NOMO-1 (cell line): ENCODE data around the gene C1QL1.

Source experiments
- DNase-seq, 2 experiments: peaks; one replicate each; lab custom pipeline; 2025; ENCODE audit not compliant: unreplicated experiment in 2 of 2; lab: John Stamatoyannopoulos, UW

C1QL1 gene

GRCh38 chr17:44932096-44932786, 35.9 kb downstream of the C1QL1 start:
- DNase-seq: no peak

GRCh38 chr17:44931376-44931775, 36.7 kb downstream of the C1QL1 start:
- DNase-seq: no peak

GRCh38 chr17:44930667-44931066, 37.4 kb downstream of the C1QL1 start:
- DNase-seq: no peak

- DNase-seq: no peak
Measured at GRCh38 chr17:44928950-44929720, 39.0 kb downstream of the C1QL1 start.

GRCh38 chr17:44928136-44928535, 40.0 kb downstream of the C1QL1 start:
- DNase-seq: no peak

GRCh38 chr17:44927696-44928095, 40.4 kb downstream of the C1QL1 start:
- no peak for DNase-seq

- DNase-seq: no peak
Measured at GRCh38 chr17:44926821-44927525, 41.1 kb downstream of the C1QL1 start.

- DNase-seq: no peak
Measured at GRCh38 chr17:44925731-44926697, 42.1 kb downstream of the C1QL1 start.

- no peak for DNase-seq
Measured at GRCh38 chr17:44924107-44924544, 44.0 kb downstream of the C1QL1 start.

GRCh38 chr17:44922746-44923470, 45.2 kb downstream of the C1QL1 start:
- DNase-seq: no peak

- DNase-seq: no peak
Measured at GRCh38 chr17:44922136-44922535, 46.0 kb downstream of the C1QL1 start.

- no peak for DNase-seq
Measured at GRCh38 chr17:44921122-44921882, 46.8 kb downstream of the C1QL1 start.

- DNase-seq: no peak
Measured at GRCh38 chr17:44920565-44920940, 47.5 kb downstream of the C1QL1 start.

- peak; percentile 43 to 68 for DNase-seq
Measured at GRCh38 chr17:44919885-44920564, 48.1 kb downstream of the C1QL1 start.

GRCh38 chr17:44919411-44919810, 48.7 kb downstream of the C1QL1 start:
- DNase-seq: no peak

- DNase-seq: no peak
Measured at GRCh38 chr17:44918006-44918405, 50.1 kb downstream of the C1QL1 start.

GRCh38 chr17:44917456-44917855, 50.6 kb downstream of the C1QL1 start:
- DNase-seq: no peak

- DNase-seq: no peak
Measured at GRCh38 chr17:44916781-44917241, 51.3 kb downstream of the C1QL1 start.
